Measurements from ENCODE around the gene PADI2. TPM values are rescaled to one million over a fixed set of nuclear protein-coding genes. Genes with fewer than 3 reads are reported as not detected.

The PADI2 gene
- total and polyA plus RNA-seq, 9 of the 15 experiments (the other 6 are each of a cell fraction or from before 2014, with no cell fraction given) = 0.01 to 0.11 (median 0.01) TPM; not detected in 5

GRCh38 chr1:17110555-17110926 lies 8.7 kb downstream of the PADI2 start:
- TF ChIP-seq E4F1 (CRISPR knock-in tag; IDR thresholded peaks at IDR 0.05; ENCODE audit: borderline replicate concordance) = no peak
- no peak for TF ChIP-seq ZNF76 (CRISPR knock-in tag; IDR thresholded peaks at IDR 0.05; ENCODE audit: borderline replicate concordance)
- no peak for TF ChIP-seq PRMT5 (CRISPR knock-in tag; IDR thresholded peaks at IDR 0.05)
- TF ChIP-seq ZNF146 (CRISPR knock-in tag; IDR thresholded peaks at IDR 0.05; ENCODE audit: unreplicated experiment) = no peak
- TF ChIP-seq ZNF785 (CRISPR knock-in tag; IDR thresholded peaks at IDR 0.05) = no peak
- TF ChIP-seq ZBTB34 (CRISPR knock-in tag; IDR thresholded peaks at IDR 0.05) = no peak
- no peak for TF ChIP-seq CBX1 (IDR thresholded peaks at IDR 0.05; ENCODE audit: low read depth)
- TF ChIP-seq GTF2E2 (tag; IDR thresholded peaks at IDR 0.05) = no peak
- CTCF ChIA-PET (ENCODE audit: low intra/inter-chr PET ratio) = no interaction called here
- FAIRE-seq = no peak

More at GRCh38 chr1:17110555-17110926, 8.7 kb downstream of the PADI2 start:
- H3K27ac ChIP-seq (ENCODE audit: extremely low read depth, low read depth, low read length) = no peak overlapping the region
- H3K4me1 ChIP-seq (replicated peaks in 1 of 2; ENCODE audit: control insufficient read depth in 2 of 2, insufficient read depth in 2 of 2, low read length in 2 of 2) = peaks cover 0 to 4% of the 10 kb centered on the region in 2 experiments; a peak in 1 of 5 replicates
- H3K9me3 ChIP-seq (replicated peaks; ENCODE audit: control insufficient read depth, insufficient read depth, low read depth, low read length) = no peaks in the 10 kb centered on the region
- H3K36me3 ChIP-seq (ENCODE audit: control insufficient read depth, insufficient read depth, low read length) = no peaks in the 10 kb centered on the region
- in situ Hi-C loops (cut with MboI) = no loop called here
- no peak overlapping the region for H2AFZ ChIP-seq (ENCODE audit: low read depth, low read length)
- POLR2A ChIA-PET = no interaction called here
- peaks cover 6% of the 10 kb centered on the region; the same call in 1 of the 2 replicates for H4K20me1 ChIP-seq (replicated peaks; ENCODE audit: control insufficient read depth, insufficient read depth, low read length)
- no peaks in the 10 kb centered on the region for H3K79me2 ChIP-seq (ENCODE audit: control insufficient read depth, insufficient read depth, low read length)
- no peak overlapping the region for H3K4me2 ChIP-seq (ENCODE audit: insufficient read depth, low read length)
- no peak overlapping the region for H3K4me3 ChIP-seq
- ATAC-seq = no peak
- DNase-seq (ENCODE audit: extremely low read depth in 1 of 4, low spot score in 3 of 4) = no peak
- intact Hi-C loops (cut with micrococcal nuclease) = no loop called here
- H3K27me3 ChIP-seq (ENCODE audit: control insufficient read depth in 2 of 2, insufficient read depth in 2 of 2, low read length in 2 of 2) = peaks cover 19 to 38% of the 10 kb centered on the region in 2 experiments; a peak in 4 of 5 replicates
- H3K9me1 ChIP-seq (ENCODE audit: control insufficient read depth, insufficient read depth, low read length) = no peaks in the 10 kb centered on the region
- no TSS peak for BruUV-seq (replicated peaks)
- WGBS (ENCODE audit: insufficient coverage, low coverage, missing lambda C conversion rate) = 0% methylated on average over 2 of the region's 2 CpGs
- H3K9ac ChIP-seq (ENCODE audit: insufficient read depth in 1 of 2, low read depth in 2 of 2, low read length in 2 of 2) = no peak overlapping the region
